PFSK-1 (cell line): ENCODE results near the gene HTN3.

ENCODE experiments used
- POLR2AphosphoS5 ChIP-seq: IDR thresholded peaks from 2 replicates; pipeline ENCODE4 v1.6.1; 2012; ENCODE audit warnings: low read depth, mild to moderate bottlenecking, control low read depth, low read length, moderate library complexity
- SIN3A ChIP-seq: IDR thresholded peaks from 2 replicates; pipeline ENCODE4 v1.6.1; 2012; ENCODE audit warnings: mild to moderate bottlenecking, low read length, moderate library complexity, borderline replicate concordance; ENCODE audit not compliant: insufficient read depth
- TAF1 ChIP-seq: IDR thresholded peaks from 2 replicates; pipeline ENCODE4 v1.6.1; 2012; ENCODE audit warnings: low read length, control low read depth, borderline replicate concordance; ENCODE audit not compliant: insufficient read depth
- TF ChIP-seq, protein P1 (sequence below), 2 experiments: IDR thresholded peaks; 2 replicates each; pipeline versions ENCODE4 v1.6.1 to v1.8.0; 2011 to 2012; ENCODE audit warnings: low read depth in 2 of 2, low read length in 2 of 2, control low read depth in 1 of 2, inconsistent platforms in 1 of 2, mild to moderate bottlenecking in 1 of 2, moderate library complexity in 1 of 2; ENCODE audit not compliant: insufficient read depth in 1 of 2

DNA sequence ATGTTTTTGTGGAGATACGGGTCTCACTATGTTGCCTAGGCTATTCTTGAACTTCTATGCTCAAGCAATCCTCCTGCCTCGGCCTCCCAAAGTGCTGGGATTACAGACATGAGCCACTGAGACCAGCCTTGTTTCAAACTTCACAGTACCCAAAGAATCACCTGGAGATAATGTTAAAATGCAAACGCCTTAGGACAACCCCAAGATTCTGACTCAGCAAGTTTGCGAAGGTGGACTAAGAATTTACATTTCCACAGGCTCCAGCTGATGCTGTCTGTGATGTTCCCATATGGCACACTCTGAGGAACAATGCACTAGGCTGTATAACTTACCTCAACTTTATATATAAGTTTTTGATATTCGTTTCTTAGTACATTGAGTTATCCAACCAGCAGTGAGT, 33.5 kb upstream of the HTN3 start:
- no peak for TF ChIP-seq SIN3A
- no peak for TF ChIP-seq POLR2AphosphoS5
- TF ChIP-seq, protein P1, sequence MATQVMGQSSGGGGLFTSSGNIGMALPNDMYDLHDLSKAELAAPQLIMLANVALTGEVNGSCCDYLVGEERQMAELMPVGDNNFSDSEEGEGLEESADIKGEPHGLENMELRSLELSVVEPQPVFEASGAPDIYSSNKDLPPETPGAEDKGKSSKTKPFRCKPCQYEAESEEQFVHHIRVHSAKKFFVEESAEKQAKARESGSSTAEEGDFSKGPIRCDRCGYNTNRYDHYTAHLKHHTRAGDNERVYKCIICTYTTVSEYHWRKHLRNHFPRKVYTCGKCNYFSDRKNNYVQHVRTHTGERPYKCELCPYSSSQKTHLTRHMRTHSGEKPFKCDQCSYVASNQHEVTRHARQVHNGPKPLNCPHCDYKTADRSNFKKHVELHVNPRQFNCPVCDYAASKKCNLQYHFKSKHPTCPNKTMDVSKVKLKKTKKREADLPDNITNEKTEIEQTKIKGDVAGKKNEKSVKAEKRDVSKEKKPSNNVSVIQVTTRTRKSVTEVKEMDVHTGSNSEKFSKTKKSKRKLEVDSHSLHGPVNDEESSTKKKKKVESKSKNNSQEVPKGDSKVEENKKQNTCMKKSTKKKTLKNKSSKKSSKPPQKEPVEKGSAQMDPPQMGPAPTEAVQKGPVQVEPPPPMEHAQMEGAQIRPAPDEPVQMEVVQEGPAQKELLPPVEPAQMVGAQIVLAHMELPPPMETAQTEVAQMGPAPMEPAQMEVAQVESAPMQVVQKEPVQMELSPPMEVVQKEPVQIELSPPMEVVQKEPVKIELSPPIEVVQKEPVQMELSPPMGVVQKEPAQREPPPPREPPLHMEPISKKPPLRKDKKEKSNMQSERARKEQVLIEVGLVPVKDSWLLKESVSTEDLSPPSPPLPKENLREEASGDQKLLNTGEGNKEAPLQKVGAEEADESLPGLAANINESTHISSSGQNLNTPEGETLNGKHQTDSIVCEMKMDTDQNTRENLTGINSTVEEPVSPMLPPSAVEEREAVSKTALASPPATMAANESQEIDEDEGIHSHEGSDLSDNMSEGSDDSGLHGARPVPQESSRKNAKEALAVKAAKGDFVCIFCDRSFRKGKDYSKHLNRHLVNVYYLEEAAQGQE (IDR thresholded peaks at IDR 0.05; ENCODE audit: insufficient read depth in 1 of 2, low read depth in 2 of 2, low read length in 2 of 2), result no peak
- no peak for TF ChIP-seq TAF1
